ENCODE data around the gene RAC2.
"Not testable (repeated sequence)": the region's sequence is repeated elsewhere in the genome, so short reads cannot be mapped to it uniquely, and the experiment has no call there.

Gene RAC2

DNA sequence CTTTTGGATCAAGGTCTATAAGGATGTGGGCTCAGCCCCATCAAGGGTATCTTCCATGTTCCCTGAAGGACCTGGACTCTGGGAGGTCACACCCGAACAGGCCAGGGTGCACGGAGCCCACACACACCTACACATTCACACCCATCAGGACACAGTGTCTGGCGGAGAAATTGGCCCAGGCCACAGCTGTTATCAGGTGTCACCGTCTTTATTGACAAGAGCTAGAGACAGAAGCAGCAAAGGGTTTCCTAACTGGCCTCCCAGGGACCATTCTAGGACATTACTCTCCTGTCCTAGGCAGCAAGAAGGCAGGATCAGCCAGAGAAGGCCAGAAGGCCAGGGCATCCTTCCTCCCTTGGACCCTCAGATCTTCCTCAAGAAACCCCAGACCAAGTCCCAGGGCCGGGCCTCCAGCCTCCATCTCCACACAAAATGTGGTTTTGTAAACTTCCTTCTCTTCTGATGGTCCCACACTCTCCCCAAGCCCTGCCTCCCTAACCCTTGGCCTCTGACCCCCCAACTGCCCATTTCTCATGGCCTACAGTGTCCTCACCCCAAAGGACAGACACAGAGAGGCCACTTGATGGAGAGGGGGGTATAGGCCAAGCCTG is 39.9 kb downstream of the RAC2 start:
- Histone ChIP-seq H3K27me3 (peaks cover 0 to 16% of the 10 kb centered on the region in 2 donors), H3K4me3 (no peak overlapping the region), H3K9me3 (no peaks in the 10 kb centered on the region), H3K4me1 (peaks cover 0 to 5% (median 4%) of the 10 kb centered on the region in 4 donors), H3K27ac (no peak overlapping the region), H3K36me3 (no peaks in the 10 kb centered on the region)
- TF ChIP-seq, protein P1, sequence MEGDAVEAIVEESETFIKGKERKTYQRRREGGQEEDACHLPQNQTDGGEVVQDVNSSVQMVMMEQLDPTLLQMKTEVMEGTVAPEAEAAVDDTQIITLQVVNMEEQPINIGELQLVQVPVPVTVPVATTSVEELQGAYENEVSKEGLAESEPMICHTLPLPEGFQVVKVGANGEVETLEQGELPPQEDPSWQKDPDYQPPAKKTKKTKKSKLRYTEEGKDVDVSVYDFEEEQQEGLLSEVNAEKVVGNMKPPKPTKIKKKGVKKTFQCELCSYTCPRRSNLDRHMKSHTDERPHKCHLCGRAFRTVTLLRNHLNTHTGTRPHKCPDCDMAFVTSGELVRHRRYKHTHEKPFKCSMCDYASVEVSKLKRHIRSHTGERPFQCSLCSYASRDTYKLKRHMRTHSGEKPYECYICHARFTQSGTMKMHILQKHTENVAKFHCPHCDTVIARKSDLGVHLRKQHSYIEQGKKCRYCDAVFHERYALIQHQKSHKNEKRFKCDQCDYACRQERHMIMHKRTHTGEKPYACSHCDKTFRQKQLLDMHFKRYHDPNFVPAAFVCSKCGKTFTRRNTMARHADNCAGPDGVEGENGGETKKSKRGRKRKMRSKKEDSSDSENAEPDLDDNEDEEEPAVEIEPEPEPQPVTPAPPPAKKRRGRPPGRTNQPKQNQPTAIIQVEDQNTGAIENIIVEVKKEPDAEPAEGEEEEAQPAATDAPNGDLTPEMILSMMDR (IDR thresholded peaks at IDR 0.05) = no peak
- peak; percentile 5 to 48 for DNase-seq
- intact Hi-C loops (cut with DNase I; ENCODE audit: low total_unique reads) = loop anchor here (10.0 kb wide), 1 partner anchor 169 kb away; no protein-coding TSS in a partner anchor

DNA sequence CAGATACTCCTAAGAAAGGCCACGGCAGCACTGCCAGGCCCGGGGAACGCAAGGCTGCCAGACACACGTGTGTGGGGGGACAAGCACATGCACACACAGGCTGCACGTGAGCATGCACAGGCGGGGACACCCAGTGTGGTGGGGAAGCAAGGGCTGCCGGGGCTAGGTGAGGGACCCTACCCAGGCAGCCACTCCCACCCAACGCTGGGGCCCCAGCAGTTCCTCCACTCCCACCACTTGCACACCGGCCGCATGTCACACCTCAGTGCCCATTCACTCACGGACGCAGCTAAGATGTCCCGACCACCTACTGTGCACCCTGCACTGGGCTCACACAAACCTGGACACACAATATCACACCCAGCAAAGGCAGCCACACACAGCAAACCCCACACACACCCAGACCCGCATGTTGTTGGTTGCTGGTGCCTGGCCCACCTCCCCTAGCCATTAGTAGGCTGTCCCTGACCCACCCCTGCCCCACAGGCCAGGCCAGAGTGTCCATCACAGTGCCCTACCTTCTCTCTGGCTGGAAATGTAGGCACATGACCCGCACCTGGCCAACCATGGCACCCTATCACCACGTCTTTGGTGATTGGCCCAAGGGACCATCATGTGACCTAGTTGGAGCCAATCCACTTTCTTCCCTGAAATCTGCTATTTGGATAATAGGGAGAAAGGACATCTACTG is 40.6 kb downstream of the RAC2 start:
- Histone ChIP-seq H3K4me3 (no peak overlapping the region), H3K27me3 (peaks cover 0 to 12% of the 10 kb centered on the region in 2 donors), H3K9me3 (no peaks in the 10 kb centered on the region), H3K36me3 (no peaks in the 10 kb centered on the region), H3K27ac (no peak overlapping the region), H3K4me1 (peaks cover 0 to 8% (median 4%) of the 10 kb centered on the region in 4 donors)
- peak; percentile 10 to 50 for DNase-seq
- intact Hi-C loops (cut with DNase I; ENCODE audit: low total_unique reads) = loop anchor here (2.0 to 10.0 kb wide), 2 partner anchors 37 to 169 kb away; no protein-coding TSS in a partner anchor
- TF ChIP-seq, protein P1 (IDR thresholded peaks at IDR 0.05) = no peak

DNA sequence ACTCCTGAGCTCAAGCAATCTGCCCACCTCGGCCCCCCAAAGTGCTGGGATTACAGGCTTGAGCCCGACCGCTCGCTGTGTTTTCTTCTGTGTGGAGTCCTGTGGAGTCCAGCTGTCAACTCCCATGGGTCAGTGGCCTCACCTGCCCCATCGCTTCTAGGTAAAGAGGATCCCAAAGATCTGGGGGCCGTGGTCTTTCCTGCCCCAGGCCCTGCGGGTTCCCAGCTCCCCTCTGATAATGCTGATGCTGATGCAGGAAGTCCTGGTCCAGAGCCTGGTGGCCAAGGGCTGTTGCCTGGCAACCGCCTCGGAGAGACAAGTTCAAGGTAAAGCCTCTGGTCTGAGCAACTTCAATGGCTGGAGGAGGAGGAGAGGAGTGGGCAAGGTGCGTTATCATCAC is 41.4 kb downstream of the RAC2 start:
- peak; percentile 14 to 60 for DNase-seq
- Histone ChIP-seq H3K27me3 (peaks cover 0 to 5% of the 10 kb centered on the region in 2 donors), H3K27ac (no peak overlapping the region), H3K4me1 (peaks cover 6 to 16% (median 10%) of the 10 kb centered on the region in 4 donors), H3K4me3 (no peak overlapping the region), H3K36me3 (no peaks in the 10 kb centered on the region), H3K9me3 (no peaks in the 10 kb centered on the region)
- TF ChIP-seq, protein P1 (IDR thresholded peaks at IDR 0.05) = no peak
- intact Hi-C loops (cut with DNase I; ENCODE audit: low total_unique reads) = loop anchor here (2.0 to 10.0 kb wide), 2 partner anchors 36 to 168 kb away; no protein-coding TSS in a partner anchor

DNA sequence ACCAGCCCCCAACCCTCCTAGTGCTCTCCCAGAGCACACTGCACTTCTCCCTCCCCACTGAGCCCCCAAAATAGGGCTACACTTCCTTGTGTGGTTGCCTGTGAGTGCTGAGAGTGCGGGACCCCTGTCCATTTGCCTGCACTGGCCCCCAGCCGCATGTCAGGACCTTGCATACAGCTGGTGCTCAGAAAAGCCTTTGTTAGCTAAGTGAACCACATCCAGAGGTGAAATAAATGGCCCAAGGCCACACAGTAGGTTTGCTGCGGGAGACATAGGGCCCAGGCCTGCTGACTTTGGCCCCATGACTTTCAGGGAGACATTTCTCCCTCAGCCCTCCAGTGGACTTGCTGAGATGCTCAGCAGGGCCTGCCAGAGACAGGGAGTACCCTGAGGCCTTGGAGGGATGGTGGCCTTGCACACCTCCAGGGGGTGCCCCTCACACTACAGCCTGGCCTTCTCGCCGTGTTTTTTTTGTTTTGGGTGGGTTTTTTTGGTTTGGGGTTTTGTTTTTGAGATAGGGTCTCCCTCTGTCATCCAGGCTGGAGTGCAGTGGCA is 42.0 kb downstream of the RAC2 start:
- DNase-seq = peak; percentile 12 to 31
- no peaks in the 10 kb centered on the region for H3K9me3 ChIP-seq

DNA sequence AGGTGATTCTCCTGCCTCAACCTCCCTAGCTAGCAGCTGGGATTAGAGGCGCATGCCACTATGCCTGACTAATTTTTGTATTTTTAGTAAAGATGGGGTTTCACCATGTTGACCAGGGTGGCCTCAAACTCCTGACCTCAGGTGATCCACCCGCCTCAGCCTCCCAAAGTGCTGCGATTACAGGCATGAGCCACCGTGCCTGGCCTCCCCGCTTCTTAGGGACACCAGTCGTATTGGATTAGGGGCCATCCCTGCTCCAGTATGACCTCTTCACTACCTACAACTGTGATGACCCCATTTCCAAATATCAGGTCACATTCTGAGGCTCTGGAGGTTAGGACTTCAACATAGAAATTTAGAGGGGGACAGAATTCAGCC is 42.6 kb downstream of the RAC2 start:
- not testable (repeated sequence) for H3K4me3 ChIP-seq

More for the DNA sequence above, 42.0 kb downstream of the RAC2 start:
- Histone ChIP-seq H3K27me3 (no peaks in the 10 kb centered on the region), H3K27ac (no peak overlapping the region), H3K4me3 (no peak overlapping the region), H3K36me3 (no peaks in the 10 kb centered on the region), H3K4me1 (peaks cover 7 to 22% (median 17%) of the 10 kb centered on the region in 4 donors)
- intact Hi-C loops (cut with DNase I; ENCODE audit: low total_unique reads) = loop anchor here (2.0 to 10.0 kb wide), 2 partner anchors 35 to 167 kb away; no protein-coding TSS in a partner anchor
- TF ChIP-seq, protein P1 (IDR thresholded peaks at IDR 0.05) = no peak

DNA sequence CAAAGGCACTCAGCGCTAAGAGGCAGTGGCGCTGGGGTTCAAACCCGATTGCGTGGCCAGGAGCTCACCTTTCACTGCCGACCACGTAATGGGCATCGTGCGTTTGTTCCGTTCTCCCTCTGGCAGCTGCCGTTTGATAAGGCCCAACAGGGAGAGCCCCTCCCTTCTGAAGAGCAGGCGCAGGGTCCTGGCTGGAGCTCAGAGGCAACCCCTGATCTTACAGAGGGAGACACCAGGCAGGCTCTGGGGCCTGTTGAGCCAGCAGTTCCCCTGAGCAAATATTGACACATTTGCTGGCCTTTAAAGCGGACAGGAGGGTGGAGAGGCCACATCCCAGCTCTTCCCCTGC is 44.3 kb downstream of the RAC2 start:
- Histone ChIP-seq H3K4me1 (peaks cover 7 to 34% (median 24%) of the 10 kb centered on the region in 4 donors), H3K4me3 (peak overlapping the region; percentile 61 to 68), H3K9me3 (no peaks in the 10 kb centered on the region), H3K36me3 (no peaks in the 10 kb centered on the region), H3K27me3 (no peaks in the 10 kb centered on the region), H3K27ac (peak overlapping the region; percentile 84 to 87)
- DNase-seq = no peak
- TF ChIP-seq, protein P1 (IDR thresholded peaks at IDR 0.05) = no peak
- intact Hi-C loops (cut with DNase I; ENCODE audit: low total_unique reads) = loop anchor here (10.0 kb wide), 1 partner anchor 165 kb away; no protein-coding TSS in a partner anchor

More for the DNA sequence above, 42.6 kb downstream of the RAC2 start:
- not testable (repeated sequence) for H3K36me3 ChIP-seq, H3K27me3 ChIP-seq, H3K9me3 ChIP-seq, H3K27ac ChIP-seq
- H3K4me1 ChIP-seq = peaks cover 7 to 29% (median 23%) of the 10 kb centered on the region in 4 donors
- DNase-seq = peak; percentile 2 to 40
- intact Hi-C loops (cut with DNase I; ENCODE audit: low total_unique reads) = loop anchor here (10.0 kb wide), 1 partner anchor 167 kb away; no protein-coding TSS in a partner anchor

Measured in tibial artery (tissue), 4 donors.